Gastrocnemius medialis (tissue), 4 donors: ENCODE results near the gene RABGAP1L.

ENCODE experiments used
- POLR2A ChIP-seq, 2 donors: fragments of 450-650 bp; IDR thresholded peaks; one replicate each; pipeline ENCODE4 v1.6.1; 2017; ENCODE audit warnings: antibody characterized with exemption in 2 of 2, mild to moderate bottlenecking in 2 of 2, moderate library complexity in 2 of 2
- TF ChIP-seq, protein P1 (sequence below), 5 experiments: fragments of 450-650 bp in 3 of 5; fragments of 200-600 bp in 2 of 5; sonication (generic) in 2 of 5; IDR thresholded peaks in 4 of 5; conservative IDR thresholded peaks in 1 of 5; 1 replicate in 4 of 5; 2 replicates in 1 of 5; pipeline ENCODE4 v1.5.1; 2016 to 2019; ENCODE audit warnings: antibody characterized with exemption in 5 of 5, mild to moderate bottlenecking in 3 of 5, moderate library complexity in 3 of 5

DNA sequence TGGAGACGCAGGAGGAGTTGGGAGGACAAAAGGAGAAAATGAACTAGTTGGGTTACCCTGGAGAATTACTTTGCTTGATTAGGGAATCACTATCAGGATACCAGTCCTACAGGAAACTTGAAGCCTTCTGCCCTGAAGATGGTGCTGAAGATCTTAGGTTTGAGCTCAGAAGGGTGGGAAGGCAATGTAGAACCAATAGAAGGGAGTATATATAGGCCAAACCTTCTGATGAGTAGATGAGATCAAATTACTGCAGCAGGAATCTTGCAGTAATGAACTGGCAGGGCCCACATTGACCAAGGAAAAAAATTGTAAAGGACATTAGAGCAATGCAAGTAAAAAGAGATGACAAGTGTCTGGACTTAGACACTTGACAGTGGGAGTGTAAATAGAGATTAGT, 724.1 kb downstream of the RABGAP1L start:
- TF ChIP-seq, protein P1, sequence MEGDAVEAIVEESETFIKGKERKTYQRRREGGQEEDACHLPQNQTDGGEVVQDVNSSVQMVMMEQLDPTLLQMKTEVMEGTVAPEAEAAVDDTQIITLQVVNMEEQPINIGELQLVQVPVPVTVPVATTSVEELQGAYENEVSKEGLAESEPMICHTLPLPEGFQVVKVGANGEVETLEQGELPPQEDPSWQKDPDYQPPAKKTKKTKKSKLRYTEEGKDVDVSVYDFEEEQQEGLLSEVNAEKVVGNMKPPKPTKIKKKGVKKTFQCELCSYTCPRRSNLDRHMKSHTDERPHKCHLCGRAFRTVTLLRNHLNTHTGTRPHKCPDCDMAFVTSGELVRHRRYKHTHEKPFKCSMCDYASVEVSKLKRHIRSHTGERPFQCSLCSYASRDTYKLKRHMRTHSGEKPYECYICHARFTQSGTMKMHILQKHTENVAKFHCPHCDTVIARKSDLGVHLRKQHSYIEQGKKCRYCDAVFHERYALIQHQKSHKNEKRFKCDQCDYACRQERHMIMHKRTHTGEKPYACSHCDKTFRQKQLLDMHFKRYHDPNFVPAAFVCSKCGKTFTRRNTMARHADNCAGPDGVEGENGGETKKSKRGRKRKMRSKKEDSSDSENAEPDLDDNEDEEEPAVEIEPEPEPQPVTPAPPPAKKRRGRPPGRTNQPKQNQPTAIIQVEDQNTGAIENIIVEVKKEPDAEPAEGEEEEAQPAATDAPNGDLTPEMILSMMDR (IDR thresholded peaks at IDR 0.05 in 4 of 5, conservative IDR thresholded peaks at IDR 0.05 in 1 of 5), result no peak
- no peak for TF ChIP-seq POLR2A (IDR thresholded peaks at IDR 0.05)
